ENCODE data around the gene ANXA1. TPM values are rescaled to one million over a fixed set of nuclear protein-coding genes. Genes with fewer than 3 reads are reported as not detected.

Gene ANXA1
- total RNA-seq, 1 donor from 2014 or later, result 340 TPM

- Histone ChIP-seq H3K9me3 (no peaks in the 10 kb centered on the region), H3K4me1 (no peaks in the 10 kb centered on the region), H3K36me3 (peaks cover 15% of the 10 kb centered on the region), H3K27ac (no peak overlapping the region), H3K27me3 (ENCODE audit: low read depth) (no peaks in the 10 kb centered on the region), H3K4me3 (no peak overlapping the region)
- ATAC-seq (peak in 1 of 2 donors; percentile 20), DNase-seq (no peak)
- intact Hi-C loops (cut with DNase I), result no loop called here
- no peak for TF ChIP-seq CTCF (IDR thresholded peaks at IDR 0.05)
Observed at GRCh38 chr9:73174330-73174980, 22.8 kb downstream of the ANXA1 start.

GRCh38 chr9:73176450-73176875, 24.8 kb downstream of the ANXA1 start:
- intact Hi-C loops (cut with DNase I), result no loop called here
- no peak overlapping the region for H3K4me3 ChIP-seq
- ATAC-seq, result peak; percentile 23 to 65
- TF ChIP-seq CTCF (IDR thresholded peaks at IDR 0.05), result no peak
- no peaks in the 10 kb centered on the region for H3K4me1 ChIP-seq
- H3K36me3 ChIP-seq, result no peaks in the 10 kb centered on the region
- DNase-seq, result no peak
- no peak overlapping the region for H3K27ac ChIP-seq
- H3K9me3 ChIP-seq, result no peaks in the 10 kb centered on the region
- H3K27me3 ChIP-seq (ENCODE audit: low read depth), result no peaks in the 10 kb centered on the region

- Histone ChIP-seq H3K27ac (no peak overlapping the region), H3K4me3 (no peak overlapping the region), H3K4me1 (no peaks in the 10 kb centered on the region), H3K27me3 (ENCODE audit: low read depth) (no peaks in the 10 kb centered on the region), H3K9me3 (no peaks in the 10 kb centered on the region), H3K36me3 (no peaks in the 10 kb centered on the region)
- DNase-seq (no peak), ATAC-seq (no peak)
- intact Hi-C loops (cut with DNase I), result no loop called here
- TF ChIP-seq CTCF (IDR thresholded peaks at IDR 0.05), result no peak
Observed at GRCh38 chr9:73178044-73178443, 26.4 kb downstream of the ANXA1 start.

- H3K36me3 ChIP-seq, result no peaks in the 10 kb centered on the region
- no peak for DNase-seq
- H3K27ac ChIP-seq, result no peak overlapping the region
- H3K9me3 ChIP-seq, result no peaks in the 10 kb centered on the region
- no peak for TF ChIP-seq CTCF (IDR thresholded peaks at IDR 0.05)
- no peaks in the 10 kb centered on the region for H3K4me1 ChIP-seq
- H3K4me3 ChIP-seq, result no peak overlapping the region
- H3K27me3 ChIP-seq (ENCODE audit: low read depth), result no peaks in the 10 kb centered on the region
- intact Hi-C loops (cut with DNase I), result no loop called here
- no peak for ATAC-seq
Observed at GRCh38 chr9:73179589-73179988, 27.9 kb downstream of the ANXA1 start.

- no peak for TF ChIP-seq CTCF (IDR thresholded peaks at IDR 0.05)
- no peak overlapping the region for H3K27ac ChIP-seq
- H3K36me3 ChIP-seq, result no peaks in the 10 kb centered on the region
- H3K9me3 ChIP-seq, result no peaks in the 10 kb centered on the region
- H3K4me1 ChIP-seq, result no peaks in the 10 kb centered on the region
- DNase-seq (no peak), ATAC-seq (no peak)
- no peaks in the 10 kb centered on the region for H3K27me3 ChIP-seq (ENCODE audit: low read depth)
- H3K4me3 ChIP-seq, result no peak overlapping the region
- intact Hi-C loops (cut with DNase I), result no loop called here
Observed at GRCh38 chr9:73180403-73180802, 28.7 kb downstream of the ANXA1 start.
